Tibial nerve (tissue), 3 donors: ENCODE results near the gene LEMD2.

Experiments
- CTCF ChIP-seq, 5 experiments: fragments of 200-600 bp in 3 of 5; fragments of 450-650 bp in 2 of 5; sonication (generic) in 3 of 5; IDR thresholded peaks; one replicate each; pipeline ENCODE4 v1.5.1; 2016 to 2019; ENCODE audit warnings: antibody characterized with exemption in 5 of 5, mild to moderate bottlenecking in 3 of 5, moderate library complexity in 2 of 5
- POLR2A ChIP-seq, 2 donors: fragments of 450-650 bp; IDR thresholded peaks; one replicate each; pipeline ENCODE4 v1.6.1; 2017; ENCODE audit warnings: antibody characterized with exemption in 2 of 2, mild to moderate bottlenecking in 2 of 2, moderate library complexity in 2 of 2

- TF ChIP-seq CTCF (IDR thresholded peaks at IDR 0.05) = no peak
- TF ChIP-seq POLR2A (IDR thresholded peaks at IDR 0.05) = no peak
Measured at GRCh38 chr6:33785778-33786177, 3.2 kb downstream of the LEMD2 start.
